GM18868 (cell line): Measurements from ENCODE around the gene MFSD2A.
"Not testable (repeated sequence)": the region's sequence is repeated elsewhere in the genome, so short reads cannot be mapped to it uniquely, and the experiment has no call there.

Experiments
- ATAC-seq: cut with Tn5 transposase; IDR thresholded peaks from one replicate; pipeline ENCODE4 v1.9.1; 2021; ENCODE audit warnings: mild to moderate bottlenecking, moderate library complexity; ENCODE audit not compliant: unreplicated experiment

The MFSD2A gene

GRCh38 chr1:39954870-39955546 is at the start of gene MFSD2A:
MFSD2A (plus strand) TSS chr1:39955145; CDS start chr1:39955293, 148 bp downstream.
- peak; percentile 76 for ATAC-seq

DNA sequence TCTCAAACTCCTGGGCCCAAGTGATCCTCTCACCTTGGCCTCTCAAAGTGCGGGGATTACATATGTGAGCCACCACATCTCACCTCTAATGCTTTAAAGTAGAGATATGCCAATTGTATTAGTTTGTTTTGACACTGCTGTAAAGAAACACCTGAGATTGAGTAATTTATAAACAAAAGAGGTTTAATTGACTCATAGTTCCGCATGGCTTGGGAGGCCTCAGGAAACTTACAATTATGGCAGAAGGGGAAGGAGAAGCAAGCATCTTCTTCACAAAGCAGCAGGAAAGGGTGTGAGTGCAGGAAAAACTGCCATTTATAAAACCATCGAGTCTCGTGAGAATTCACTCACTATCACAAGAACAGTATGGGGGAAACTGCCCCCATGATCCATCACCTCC is 49.8 kb upstream of the MFSD2A start:
- no peak for ATAC-seq

- ATAC-seq = no peak
Measured at GRCh38 chr1:39907528-39908453, 47.2 kb upstream of the MFSD2A start.

DNA sequence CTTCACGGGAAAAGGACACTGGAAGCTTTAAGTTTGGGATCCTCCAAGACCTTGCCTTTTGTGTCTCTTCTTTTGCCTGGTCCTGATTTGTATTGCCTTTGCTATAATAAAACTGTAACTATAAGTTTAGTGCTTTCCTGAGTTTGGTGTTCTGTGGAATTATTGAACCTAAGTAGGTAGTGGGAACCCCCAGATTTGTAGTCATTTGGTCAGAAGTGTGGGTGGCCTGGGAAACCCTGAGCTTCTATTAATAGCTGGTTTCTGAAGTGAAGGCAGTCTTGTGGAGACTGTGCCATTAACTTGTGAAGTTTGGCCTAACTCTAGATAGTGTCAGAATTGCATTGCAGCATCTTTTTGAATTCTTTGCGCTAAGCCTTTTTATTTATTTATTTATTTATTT is 46.4 kb upstream of the MFSD2A start:
- peak; percentile 42 for ATAC-seq

- ATAC-seq = no peak
Measured at GRCh38 chr1:39910263-39910662, 44.7 kb upstream of the MFSD2A start.

GRCh38 chr1:39913136-39913535 is 41.8 kb upstream of the MFSD2A start:
- ATAC-seq = not testable (repeated sequence)

- no peak for ATAC-seq
Measured at GRCh38 chr1:39915499-39916129, 39.3 kb upstream of the MFSD2A start.

DNA sequence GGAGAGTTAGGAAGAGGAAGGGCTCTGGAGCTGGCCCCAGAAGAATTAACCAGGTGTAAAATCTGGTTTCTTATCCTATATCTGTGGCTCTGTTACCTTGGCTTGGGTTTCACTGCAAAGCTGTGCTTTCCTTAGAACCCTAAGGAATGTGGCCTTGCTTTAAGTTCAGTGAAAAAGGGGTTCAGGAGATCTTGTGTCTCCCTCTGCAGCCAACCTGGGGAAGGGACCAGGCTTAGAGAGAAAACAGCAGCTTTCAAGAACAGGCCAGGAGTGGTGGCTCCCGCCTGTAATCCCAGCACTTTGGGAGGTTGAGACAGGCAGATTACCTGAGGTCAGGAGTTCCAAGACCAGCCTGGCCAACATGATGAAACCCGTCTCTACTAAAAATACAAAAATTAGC is 37.1 kb upstream of the MFSD2A start:
- no peak for ATAC-seq

DNA sequence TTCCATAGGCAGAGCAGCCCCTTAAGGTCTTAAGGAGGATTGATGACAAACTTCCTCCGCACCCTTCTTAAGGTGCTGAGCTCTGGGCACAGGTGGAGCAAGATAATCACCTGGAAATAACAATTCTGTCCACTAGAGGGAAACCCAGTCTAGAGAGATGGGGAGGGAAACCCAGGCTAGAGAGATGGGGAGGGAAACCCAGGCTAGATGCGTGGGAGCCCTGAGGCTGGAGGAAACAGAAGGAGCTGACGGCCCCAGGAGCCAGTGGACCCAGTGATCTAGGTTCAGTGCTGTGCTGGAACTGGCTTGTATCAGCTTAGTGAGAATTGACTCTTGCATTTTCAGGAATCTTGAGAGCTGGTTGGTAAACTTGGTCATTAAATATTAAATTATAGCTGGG is 35.4 kb upstream of the MFSD2A start:
- peak; percentile 60 for ATAC-seq

GRCh38 chr1:39922251-39922688 is 32.7 kb upstream of the MFSD2A start:
- no peak for ATAC-seq

DNA sequence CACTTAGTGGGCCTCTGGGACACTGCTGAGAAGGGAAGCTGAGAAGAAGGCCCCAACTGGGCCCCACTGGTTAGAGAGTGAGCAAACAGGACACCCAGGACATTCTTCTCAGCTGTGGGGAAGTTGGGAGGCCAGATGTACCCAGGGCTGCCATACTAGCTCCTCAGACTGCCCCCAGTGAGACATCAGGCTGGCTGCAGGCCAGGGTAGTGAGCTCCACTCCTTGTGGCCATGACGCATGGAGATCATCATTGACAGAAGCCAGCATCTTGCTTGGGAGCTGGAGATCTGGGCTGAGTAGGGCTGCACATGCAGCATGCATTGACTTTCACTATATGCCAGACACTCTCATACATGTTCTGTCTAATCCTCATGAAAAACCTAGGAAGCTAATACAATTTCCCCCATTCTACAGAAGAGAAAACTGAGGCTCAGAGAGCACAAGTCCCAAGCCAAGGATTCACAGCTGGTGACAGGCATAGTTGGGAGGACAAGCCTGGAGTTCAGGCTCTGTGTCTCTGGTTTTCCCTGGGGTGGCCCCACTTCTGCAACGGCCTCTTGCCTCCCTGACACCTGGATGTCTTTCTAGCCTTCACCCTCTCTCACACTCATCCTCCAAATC is 29.1 kb upstream of the MFSD2A start:
- no peak for ATAC-seq

GRCh38 chr1:39926343-39926793 is 28.6 kb upstream of the MFSD2A start:
- ATAC-seq = no peak

DNA sequence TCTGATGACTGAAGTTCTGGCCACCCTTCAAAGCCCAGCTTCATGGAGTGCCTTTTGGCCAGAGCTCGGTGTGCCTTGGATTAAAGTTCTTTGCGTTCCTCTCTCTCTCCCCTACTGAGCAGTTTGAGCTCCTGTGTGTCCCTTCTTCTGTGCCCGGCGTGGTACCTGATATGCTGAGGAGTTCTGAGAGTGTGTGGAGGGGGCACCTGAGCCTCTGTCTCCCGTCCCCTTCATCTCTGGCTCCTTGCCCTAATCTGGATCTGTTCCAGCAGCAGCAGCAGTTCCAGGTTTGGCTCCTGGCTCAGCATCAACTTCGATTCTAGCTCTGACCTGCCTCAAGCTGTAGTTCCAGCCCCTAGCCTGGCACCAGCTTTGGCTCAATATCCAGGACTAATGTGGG is 28.1 kb upstream of the MFSD2A start:
- no peak for ATAC-seq

GRCh38 chr1:39927538-39927937 is 27.4 kb upstream of the MFSD2A start:
- no peak for ATAC-seq

DNA sequence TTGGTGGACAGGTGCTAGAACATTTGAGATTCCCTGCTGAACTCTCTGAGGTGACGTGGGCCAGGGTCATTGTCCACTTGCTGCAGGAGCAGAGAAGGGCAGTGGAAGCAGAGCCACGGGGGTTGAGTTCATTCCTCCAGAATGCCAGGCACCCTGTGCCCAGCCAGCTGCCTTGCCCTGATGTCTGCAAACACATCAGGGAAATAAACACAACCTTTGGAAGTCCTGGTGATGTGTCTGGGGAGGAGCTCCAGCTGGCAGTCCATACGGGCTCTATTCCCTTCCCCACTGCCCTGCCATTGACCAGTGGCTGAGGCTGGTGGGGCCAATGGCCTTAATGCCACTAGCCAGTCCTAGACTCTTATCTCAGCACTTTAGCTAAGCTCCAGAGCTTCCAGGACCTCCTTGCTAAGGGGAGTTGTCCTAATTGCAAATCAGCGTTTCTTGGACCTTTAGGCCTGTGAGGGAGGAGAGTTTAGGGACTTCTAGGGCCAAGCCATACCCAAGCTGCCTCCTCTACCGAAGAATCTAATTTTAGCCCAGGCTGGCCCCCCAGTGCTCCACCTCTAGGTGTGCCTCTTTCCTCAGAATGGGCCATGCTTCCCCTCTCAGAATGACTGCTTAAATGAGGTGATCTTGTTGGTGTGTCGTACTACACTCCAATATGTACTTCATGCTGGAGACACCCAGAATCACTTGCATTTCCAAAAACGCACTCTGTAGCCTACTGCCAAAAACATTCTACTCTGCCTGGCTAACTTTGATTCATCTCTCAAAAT is 25.9 kb upstream of the MFSD2A start:
- no peak for ATAC-seq

GRCh38 chr1:39933956-39934941 is 20.7 kb upstream of the MFSD2A start:
- ATAC-seq = no peak

GRCh38 chr1:39936724-39937491 is 18.0 kb upstream of the MFSD2A start:
- ATAC-seq = no peak

DNA sequence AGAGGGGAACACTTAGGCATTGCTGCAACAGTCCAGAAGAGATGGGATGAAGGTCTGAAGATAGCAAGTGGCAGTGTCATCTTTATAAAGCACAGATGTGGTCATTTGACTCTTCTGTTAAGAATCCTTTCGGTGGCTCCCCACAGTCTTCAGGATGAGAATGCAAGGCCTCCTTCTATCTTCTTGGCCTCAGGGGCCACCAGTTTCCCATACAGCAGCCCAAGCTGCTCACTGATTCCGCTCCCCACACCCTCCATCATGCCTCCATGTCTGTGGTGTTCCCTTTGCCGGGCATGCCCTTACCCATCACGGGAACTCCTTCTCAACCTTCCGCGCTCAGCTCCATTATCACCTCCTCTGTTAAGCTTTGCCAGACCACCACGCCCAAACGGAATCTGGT is 16.1 kb upstream of the MFSD2A start:
- ATAC-seq = no peak
